Osteoblast (primary cell): ENCODE measurements around the gene KRTAP9-1. TPM values are rescaled to one million over a fixed set of nuclear protein-coding genes. Genes with fewer than 3 reads are reported as not detected.
"Not testable (repeated sequence)": the region's sequence is repeated elsewhere in the genome, so short reads cannot be mapped to it uniquely, and the experiment has no call there.

ENCODE experiments used
- DNase-seq: peaks from one replicate; pipeline ENCODE4 v3.0.0; 2011; ENCODE audit warnings: low spot score, mixed read lengths; ENCODE audit not compliant: insufficient read length; ENCODE audit errors: missing footprints
- H2AFZ ChIP-seq: 2 replicates; pipeline ENCODE4 v1.6.0; 2011; ENCODE audit warnings: mild to moderate bottlenecking, low read length
- H3K27ac ChIP-seq: 2 replicates; pipeline ENCODE4 v1.5.1; 2011; ENCODE audit warnings: mild to moderate bottlenecking, low read depth, low read length, moderate library complexity
- H3K27me3 ChIP-seq: 2 replicates; pipeline ENCODE4 v1.6.0; 2012; ENCODE audit warnings: mild to moderate bottlenecking, control low read depth, inconsistent platforms, low read length, moderate library complexity; ENCODE audit not compliant: insufficient read depth
- H3K36me3 ChIP-seq: 2 replicates; pipeline ENCODE4 v1.5.1; 2011; ENCODE audit warnings: mild to moderate bottlenecking, low read length, control low read depth, moderate library complexity; ENCODE audit not compliant: insufficient read depth
- H3K4me1 ChIP-seq: 2 replicates; pipeline ENCODE4 v1.5.1; 2011; ENCODE audit warnings: mild to moderate bottlenecking, low read length, control low read depth, moderate library complexity; ENCODE audit not compliant: insufficient read depth
- H3K4me2 ChIP-seq: 2 replicates; pipeline ENCODE4 v1.6.0; 2011; ENCODE audit warnings: mild to moderate bottlenecking, low read length; ENCODE audit not compliant: insufficient read depth
- H3K4me3 ChIP-seq: fragments of 200-600 bp; sonication (generic); 3 replicates; pipeline ENCODE4 v1.5.1; 2012; ENCODE audit warnings: mild to moderate bottlenecking, low read length, inconsistent platforms; ENCODE audit not compliant: insufficient read depth
- H3K79me2 ChIP-seq: 2 replicates; pipeline ENCODE4 v1.6.0; 2012; ENCODE audit warnings: mild to moderate bottlenecking, low read length, control low read depth, inconsistent platforms; ENCODE audit not compliant: insufficient read depth
- H3K9me3 ChIP-seq: 2 replicates; pipeline ENCODE4 v1.5.1; 2011; ENCODE audit warnings: low read depth, low read length, control low read depth
- H4K20me1 ChIP-seq: 2 replicates; pipeline ENCODE4 v1.6.0; 2012; ENCODE audit warnings: mild to moderate bottlenecking, low read length, control low read depth; ENCODE audit not compliant: insufficient read depth
- total RNA-seq: library from RNA; depleted of rRNA; stranded (reverse); fragments of >200 nt; gene quantifications from 2 replicates; pipeline ENCODE4 v1.2.3, GENCODE V29; 2012
- TF ChIP-seq, protein P1 (sequence below): IDR thresholded peaks from 2 replicates; pipeline ENCODE4 v1.5.1; 2011; ENCODE audit warnings: mild to moderate bottlenecking, low read depth, low read length, moderate library complexity; ENCODE audit errors: extremely low read depth

KRTAP9-1 gene
- total RNA-seq, 1 donor: not detected

GRCh38 chr17:41215681-41216080 is 26.0 kb downstream of the KRTAP9-1 start:
- H3K9me3 ChIP-seq: no peaks in the 10 kb centered on the region
- H2AFZ ChIP-seq: no peak overlapping the region
- no peak overlapping the region for H3K4me3 ChIP-seq
- no peaks in the 10 kb centered on the region for H3K79me2 ChIP-seq
- no peak for DNase-seq
- H3K4me2 ChIP-seq: no peak overlapping the region
- H4K20me1 ChIP-seq: no peaks in the 10 kb centered on the region
- H3K36me3 ChIP-seq: no peaks in the 10 kb centered on the region
- no peaks in the 10 kb centered on the region for H3K27me3 ChIP-seq
- TF ChIP-seq, protein P1, sequence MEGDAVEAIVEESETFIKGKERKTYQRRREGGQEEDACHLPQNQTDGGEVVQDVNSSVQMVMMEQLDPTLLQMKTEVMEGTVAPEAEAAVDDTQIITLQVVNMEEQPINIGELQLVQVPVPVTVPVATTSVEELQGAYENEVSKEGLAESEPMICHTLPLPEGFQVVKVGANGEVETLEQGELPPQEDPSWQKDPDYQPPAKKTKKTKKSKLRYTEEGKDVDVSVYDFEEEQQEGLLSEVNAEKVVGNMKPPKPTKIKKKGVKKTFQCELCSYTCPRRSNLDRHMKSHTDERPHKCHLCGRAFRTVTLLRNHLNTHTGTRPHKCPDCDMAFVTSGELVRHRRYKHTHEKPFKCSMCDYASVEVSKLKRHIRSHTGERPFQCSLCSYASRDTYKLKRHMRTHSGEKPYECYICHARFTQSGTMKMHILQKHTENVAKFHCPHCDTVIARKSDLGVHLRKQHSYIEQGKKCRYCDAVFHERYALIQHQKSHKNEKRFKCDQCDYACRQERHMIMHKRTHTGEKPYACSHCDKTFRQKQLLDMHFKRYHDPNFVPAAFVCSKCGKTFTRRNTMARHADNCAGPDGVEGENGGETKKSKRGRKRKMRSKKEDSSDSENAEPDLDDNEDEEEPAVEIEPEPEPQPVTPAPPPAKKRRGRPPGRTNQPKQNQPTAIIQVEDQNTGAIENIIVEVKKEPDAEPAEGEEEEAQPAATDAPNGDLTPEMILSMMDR: no peak
- peaks cover 5% of the 10 kb centered on the region for H3K4me1 ChIP-seq
- no peak overlapping the region for H3K27ac ChIP-seq

- H3K4me2 ChIP-seq: no peak overlapping the region
- peaks cover 6% of the 10 kb centered on the region for H3K4me1 ChIP-seq
- H3K9me3 ChIP-seq: no peaks in the 10 kb centered on the region
- no peaks in the 10 kb centered on the region for H3K36me3 ChIP-seq
- TF ChIP-seq, protein P1: no peak
- H2AFZ ChIP-seq: peak overlapping the region; percentile 4
- H4K20me1 ChIP-seq: no peaks in the 10 kb centered on the region
- no peak overlapping the region for H3K27ac ChIP-seq
- H3K4me3 ChIP-seq: no peak overlapping the region
- no peaks in the 10 kb centered on the region for H3K27me3 ChIP-seq
- DNase-seq: no peak
- H3K79me2 ChIP-seq: no peaks in the 10 kb centered on the region
Measured at GRCh38 chr17:41223821-41224220, 34.1 kb downstream of the KRTAP9-1 start.

- Histone ChIP-seq H3K27ac (no peak overlapping the region), H3K36me3 (no peaks in the 10 kb centered on the region), H3K4me1 (peaks cover 6% of the 10 kb centered on the region), H4K20me1 (no peaks in the 10 kb centered on the region), H3K27me3 (no peaks in the 10 kb centered on the region), H3K9me3 (no peaks in the 10 kb centered on the region), H3K4me2 (no peak overlapping the region), H3K4me3 (no peak overlapping the region), H2AFZ (no peak overlapping the region), H3K79me2 (no peaks in the 10 kb centered on the region)
- DNase-seq: no peak
- TF ChIP-seq, protein P1: no peak
Measured at GRCh38 chr17:41226051-41226450, 36.4 kb downstream of the KRTAP9-1 start.

GRCh38 chr17:41226598-41227095 is 37.0 kb downstream of the KRTAP9-1 start, which contains the start of gene KRTAP9-2:
Gene KRTAP9-2, plus strand, starts transcription at chr17:41226648. Its CDS starts 7 bp downstream, at chr17:41226655.
- not testable (repeated sequence) for H3K4me2 ChIP-seq, H3K4me1 ChIP-seq, H3K27ac ChIP-seq, DNase-seq, H3K27me3 ChIP-seq, H3K4me3 ChIP-seq, H2AFZ ChIP-seq, H3K36me3 ChIP-seq, H3K9me3 ChIP-seq, H3K79me2 ChIP-seq, H4K20me1 ChIP-seq
